Kidney epithelial cell (primary cell): ENCODE results near the gene EGLN3. TPM values are rescaled to one million over a fixed set of nuclear protein-coding genes. Genes with fewer than 3 reads are reported as not detected.
A peak's percentile ranks its signal among the peaks of the same experiment; 100 is the strongest.

Experiments
- DNase-seq: peaks from one replicate; pipeline ENCODE4 v3.0.0-alpha.2; 2010; ENCODE audit warnings: low read depth
- H3K27me3 ChIP-seq: 2 replicates; pipeline ENCODE4 v1.6.0; 2011; ENCODE audit warnings: low read length; ENCODE audit not compliant: control insufficient read depth, insufficient read depth
- H3K36me3 ChIP-seq: 2 replicates; pipeline ENCODE4 v1.5.1; 2011; ENCODE audit warnings: low read length; ENCODE audit not compliant: control insufficient read depth, insufficient read depth
- H3K4me3 ChIP-seq: 2 replicates; pipeline ENCODE4 v1.5.1; 2011; ENCODE audit warnings: low read depth, mild to moderate bottlenecking, control low read depth, low read length
- CTCF ChIP-seq: IDR thresholded peaks from 2 replicates; pipeline ENCODE4 v1.5.1; 2011; ENCODE audit warnings: mild to moderate bottlenecking, moderate library complexity, low read length, control low read depth, inconsistent platforms; ENCODE audit not compliant: insufficient read depth, poor library complexity, severe bottlenecking
- total RNA-seq: library from RNA; depleted of rRNA; stranded (reverse); fragments of >200 nt; gene quantifications from 2 replicates; pipeline ENCODE4 v1.2.3, GENCODE V29; 2015

Gene EGLN3
- total RNA-seq, 1 donor from 2014 or later, result 1.6 TPM

DNA sequence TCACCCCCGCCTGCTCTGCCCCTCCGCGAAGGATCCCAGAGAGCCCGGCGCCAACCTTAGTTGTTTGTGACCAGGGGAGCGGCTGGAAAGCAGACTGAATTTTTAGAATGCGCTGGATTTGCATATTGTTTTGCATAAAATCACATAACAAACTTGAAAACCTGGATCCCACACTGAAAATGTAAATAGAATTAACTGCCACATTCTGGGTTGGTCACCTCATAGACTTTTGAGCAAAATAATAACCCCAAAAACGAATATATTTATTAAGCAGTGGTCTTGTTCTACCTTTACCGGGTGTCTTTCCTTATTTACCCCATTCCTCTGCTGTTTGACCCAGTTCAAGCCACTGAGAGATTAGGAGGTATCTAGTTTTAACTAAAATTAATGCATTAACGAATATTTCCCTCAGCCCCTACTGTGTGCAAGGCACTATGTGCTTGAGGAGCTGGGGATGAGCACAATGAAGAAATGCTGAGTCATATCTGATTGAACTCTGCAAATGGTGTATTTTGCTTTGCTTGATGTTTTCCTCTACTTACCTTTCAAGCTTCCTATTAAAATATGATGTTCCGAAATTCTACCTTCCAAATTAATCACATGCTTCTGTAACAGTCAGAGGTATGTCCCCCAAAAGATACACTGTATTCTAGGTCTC, 438 bp upstream of the EGLN3 start:
- Histone ChIP-seq H3K36me3 (no peaks in the 10 kb centered on the region), H3K27me3 (peaks cover 14% of the 10 kb centered on the region), H3K4me3 (peak overlapping the region; percentile 54)
- no peak for TF ChIP-seq CTCF
- no peak for DNase-seq

DNA sequence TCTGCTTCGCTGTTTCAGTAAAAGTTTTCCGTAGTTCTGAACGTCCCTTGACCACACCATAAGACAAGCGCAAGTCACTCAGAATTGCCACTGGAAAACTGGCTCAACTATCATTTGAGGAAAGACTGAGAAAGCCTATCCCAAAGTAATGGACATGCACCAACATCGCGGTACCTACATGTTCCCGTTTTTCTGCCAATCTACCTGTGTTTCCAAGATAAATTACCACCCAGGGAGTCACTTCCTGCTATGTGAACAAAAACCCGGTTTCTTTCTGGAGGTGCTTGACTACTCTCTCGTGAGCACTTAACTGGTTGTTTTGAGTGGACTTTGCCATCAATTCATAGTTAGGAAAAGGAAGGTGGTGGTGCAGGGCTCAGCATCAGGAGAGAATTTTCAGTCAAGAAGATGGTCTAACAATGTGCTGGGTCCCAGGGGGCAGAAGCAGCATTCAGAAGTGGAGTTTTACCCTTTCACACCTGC, 1.4 kb downstream of the EGLN3 start:
- H3K27me3 ChIP-seq, result peaks cover 14% of the 10 kb centered on the region

GRCh38 chr14:33948869-33949408, 1.9 kb downstream of the EGLN3 start:
- peaks cover 14% of the 10 kb centered on the region for H3K27me3 ChIP-seq
- peak overlapping the region; percentile 54 for H3K4me3 ChIP-seq
- DNase-seq, result no peak
- no peaks in the 10 kb centered on the region for H3K36me3 ChIP-seq
- no peak for TF ChIP-seq CTCF

More for the DNA sequence above, 1.4 kb downstream of the EGLN3 start:
- no peak for DNase-seq
- Histone ChIP-seq H3K36me3 (no peaks in the 10 kb centered on the region), H3K4me3 (peak overlapping the region; percentile 54)
- no peak for TF ChIP-seq CTCF

GRCh38 chr14:33948145-33948868, 2.6 kb downstream of the EGLN3 start:
- Histone ChIP-seq H3K4me3 (no peak overlapping the region), H3K27me3 (peaks cover 14% of the 10 kb centered on the region), H3K36me3 (no peaks in the 10 kb centered on the region)
- DNase-seq, result no peak
- no peak for TF ChIP-seq CTCF

- DNase-seq, result no peak
- Histone ChIP-seq H3K4me3 (no peak overlapping the region), H3K27me3 (peaks cover 14% of the 10 kb centered on the region), H3K36me3 (no peaks in the 10 kb centered on the region)
- no peak for TF ChIP-seq CTCF
Measured at GRCh38 chr14:33946679-33947476, 4.0 kb downstream of the EGLN3 start.
